ENCODE measurements around the gene PLCL1.

DNA sequence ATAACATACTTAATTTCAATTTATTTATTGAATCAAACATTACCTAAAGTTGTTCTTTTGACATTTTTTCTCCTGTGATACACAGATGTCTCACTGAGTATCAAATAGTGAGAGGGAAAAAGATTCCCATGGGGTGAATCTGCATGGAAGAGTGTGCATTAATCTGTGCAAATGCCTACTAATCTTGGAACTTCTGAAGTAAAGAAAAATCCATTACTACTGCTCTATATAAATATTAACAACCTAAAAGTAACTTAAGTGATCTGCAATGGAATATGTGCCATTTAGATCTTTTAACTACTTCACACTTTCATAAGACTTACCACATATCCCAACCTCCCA, 125.5 kb downstream of the PLCL1 start:
- TF ChIP-seq, protein P1, sequence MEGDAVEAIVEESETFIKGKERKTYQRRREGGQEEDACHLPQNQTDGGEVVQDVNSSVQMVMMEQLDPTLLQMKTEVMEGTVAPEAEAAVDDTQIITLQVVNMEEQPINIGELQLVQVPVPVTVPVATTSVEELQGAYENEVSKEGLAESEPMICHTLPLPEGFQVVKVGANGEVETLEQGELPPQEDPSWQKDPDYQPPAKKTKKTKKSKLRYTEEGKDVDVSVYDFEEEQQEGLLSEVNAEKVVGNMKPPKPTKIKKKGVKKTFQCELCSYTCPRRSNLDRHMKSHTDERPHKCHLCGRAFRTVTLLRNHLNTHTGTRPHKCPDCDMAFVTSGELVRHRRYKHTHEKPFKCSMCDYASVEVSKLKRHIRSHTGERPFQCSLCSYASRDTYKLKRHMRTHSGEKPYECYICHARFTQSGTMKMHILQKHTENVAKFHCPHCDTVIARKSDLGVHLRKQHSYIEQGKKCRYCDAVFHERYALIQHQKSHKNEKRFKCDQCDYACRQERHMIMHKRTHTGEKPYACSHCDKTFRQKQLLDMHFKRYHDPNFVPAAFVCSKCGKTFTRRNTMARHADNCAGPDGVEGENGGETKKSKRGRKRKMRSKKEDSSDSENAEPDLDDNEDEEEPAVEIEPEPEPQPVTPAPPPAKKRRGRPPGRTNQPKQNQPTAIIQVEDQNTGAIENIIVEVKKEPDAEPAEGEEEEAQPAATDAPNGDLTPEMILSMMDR (conservative IDR thresholded peaks at IDR 0.05): no peak
- no peak for TF ChIP-seq ZFX (IDR thresholded peaks at IDR 0.05)
